Activated naive CD4-positive, alpha-beta T cell treated with anti-CD3 and anti-CD28 coated beads, Interleukin-2, amount 50 U/mL, for 24 hours (primary cell): Measurements from ENCODE around the gene BBS7.

Source experiments
- H3K27ac Mint-ChIP-seq: one replicate; pipeline ENCODE4 v1.8.0; 2021; ENCODE audit warnings: mild to moderate bottlenecking, mixed read lengths
- H3K27me3 Mint-ChIP-seq: one replicate; pipeline ENCODE4 v1.8.0; 2021; ENCODE audit warnings: mixed read lengths
- H3K36me3 Mint-ChIP-seq: one replicate; pipeline ENCODE4 v1.8.0; 2021; ENCODE audit warnings: mixed read lengths
- H3K4me1 Mint-ChIP-seq: one replicate; pipeline ENCODE4 v1.8.0; 2021; ENCODE audit warnings: mixed read lengths
- H3K4me3 Mint-ChIP-seq: one replicate; pipeline ENCODE4 v1.8.0; 2021; ENCODE audit warnings: mild to moderate bottlenecking, mixed read lengths
- H3K9me3 Mint-ChIP-seq: one replicate; pipeline ENCODE4 v1.8.0; 2021; ENCODE audit warnings: mixed read lengths

BBS7 gene, protein sequence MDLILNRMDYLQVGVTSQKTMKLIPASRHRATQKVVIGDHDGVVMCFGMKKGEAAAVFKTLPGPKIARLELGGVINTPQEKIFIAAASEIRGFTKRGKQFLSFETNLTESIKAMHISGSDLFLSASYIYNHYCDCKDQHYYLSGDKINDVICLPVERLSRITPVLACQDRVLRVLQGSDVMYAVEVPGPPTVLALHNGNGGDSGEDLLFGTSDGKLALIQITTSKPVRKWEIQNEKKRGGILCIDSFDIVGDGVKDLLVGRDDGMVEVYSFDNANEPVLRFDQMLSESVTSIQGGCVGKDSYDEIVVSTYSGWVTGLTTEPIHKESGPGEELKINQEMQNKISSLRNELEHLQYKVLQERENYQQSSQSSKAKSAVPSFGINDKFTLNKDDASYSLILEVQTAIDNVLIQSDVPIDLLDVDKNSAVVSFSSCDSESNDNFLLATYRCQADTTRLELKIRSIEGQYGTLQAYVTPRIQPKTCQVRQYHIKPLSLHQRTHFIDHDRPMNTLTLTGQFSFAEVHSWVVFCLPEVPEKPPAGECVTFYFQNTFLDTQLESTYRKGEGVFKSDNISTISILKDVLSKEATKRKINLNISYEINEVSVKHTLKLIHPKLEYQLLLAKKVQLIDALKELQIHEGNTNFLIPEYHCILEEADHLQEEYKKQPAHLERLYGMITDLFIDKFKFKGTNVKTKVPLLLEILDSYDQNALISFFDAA

GRCh38 chr4:121869841-121870822 is at the start of gene BBS7:
Gene BBS7, minus strand, starts transcription at chr4:121870474. Its CDS starts 161 bp downstream, at chr4:121870313.
- Mint-ChIP-seq H3K27ac (peak within 1 kb of the TSS; percentile 84), H3K4me3 (peak within 1 kb of the TSS; percentile 98), H3K36me3 (peaks cover 18% of the 10 kb centered on the region)

GRCh38 chr4:121913667-121914066 is 43.4 kb upstream of the BBS7 start:
- Mint-ChIP-seq H3K4me3 (no peak overlapping the region), H3K9me3 (no peaks in the 10 kb centered on the region), H3K27ac (no peak overlapping the region), H3K27me3 (no peaks in the 10 kb centered on the region), H3K4me1 (peaks cover 8% of the 10 kb centered on the region), H3K36me3 (no peaks in the 10 kb centered on the region)

More at GRCh38 chr4:121869841-121870822, at the start of gene BBS7:
- H3K27me3 Mint-ChIP-seq, result peaks cover 10% of the 10 kb centered on the region
- peaks cover 29% of the 10 kb centered on the region for H3K4me1 Mint-ChIP-seq
- H3K9me3 Mint-ChIP-seq, result no peaks in the 10 kb centered on the region

DNA sequence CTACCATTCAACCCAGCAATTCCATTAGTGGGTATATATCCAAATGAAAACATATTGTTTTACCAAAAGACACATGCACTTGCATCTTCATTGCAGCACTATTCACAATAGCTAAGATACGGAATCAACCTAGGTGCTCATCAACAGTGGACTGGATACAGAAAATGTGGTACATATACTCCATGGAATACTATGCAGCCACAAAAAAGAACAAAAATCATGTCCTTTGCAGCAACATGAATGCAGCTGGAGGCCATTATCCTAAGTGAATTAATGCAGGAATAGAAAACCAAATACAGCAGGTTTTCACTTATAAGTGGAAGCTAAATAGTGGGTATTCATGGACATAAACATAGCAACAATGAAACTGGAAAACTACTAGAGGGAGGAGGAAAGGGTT is 38.1 kb upstream of the BBS7 start:
- Mint-ChIP-seq H3K9me3 (no peaks in the 10 kb centered on the region), H3K36me3 (no peaks in the 10 kb centered on the region), H3K4me1 (no peaks in the 10 kb centered on the region), H3K27ac (no peak overlapping the region), H3K4me3 (no peak overlapping the region), H3K27me3 (peaks cover 3% of the 10 kb centered on the region)

GRCh38 chr4:121900132-121900983 is 30.1 kb upstream of the BBS7 start:
- H3K36me3 Mint-ChIP-seq, result no peaks in the 10 kb centered on the region
- H3K4me3 Mint-ChIP-seq, result no peak overlapping the region
- H3K27ac Mint-ChIP-seq, result no peak overlapping the region
- H3K4me1 Mint-ChIP-seq, result peaks cover 10% of the 10 kb centered on the region
- peaks cover 4% of the 10 kb centered on the region for H3K27me3 Mint-ChIP-seq
- no peaks in the 10 kb centered on the region for H3K9me3 Mint-ChIP-seq

DNA sequence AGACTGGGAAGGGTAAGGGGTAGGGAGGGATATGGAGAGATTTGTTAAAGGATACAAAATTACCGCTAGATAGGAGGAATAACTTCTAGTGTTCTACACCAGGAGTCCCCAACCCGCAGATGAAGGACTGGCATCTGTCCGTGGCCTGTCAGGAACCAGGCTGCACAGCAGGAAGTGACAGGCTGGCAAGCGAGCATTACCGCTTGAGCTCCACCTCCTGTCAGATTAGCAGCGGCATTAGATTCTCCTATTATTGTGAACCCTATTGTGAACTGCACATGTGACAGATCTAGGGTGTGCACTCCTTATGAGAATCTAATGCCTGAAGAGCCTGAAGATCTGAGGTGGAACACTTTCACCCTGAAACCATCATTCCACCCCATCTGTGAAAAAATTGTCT is 27.9 kb upstream of the BBS7 start:
- no peak overlapping the region for H3K4me3 Mint-ChIP-seq
- no peaks in the 10 kb centered on the region for H3K9me3 Mint-ChIP-seq
- H3K4me1 Mint-ChIP-seq, result peaks cover 10% of the 10 kb centered on the region
- no peaks in the 10 kb centered on the region for H3K36me3 Mint-ChIP-seq
- no peaks in the 10 kb centered on the region for H3K27me3 Mint-ChIP-seq
- no peak overlapping the region for H3K27ac Mint-ChIP-seq

DNA sequence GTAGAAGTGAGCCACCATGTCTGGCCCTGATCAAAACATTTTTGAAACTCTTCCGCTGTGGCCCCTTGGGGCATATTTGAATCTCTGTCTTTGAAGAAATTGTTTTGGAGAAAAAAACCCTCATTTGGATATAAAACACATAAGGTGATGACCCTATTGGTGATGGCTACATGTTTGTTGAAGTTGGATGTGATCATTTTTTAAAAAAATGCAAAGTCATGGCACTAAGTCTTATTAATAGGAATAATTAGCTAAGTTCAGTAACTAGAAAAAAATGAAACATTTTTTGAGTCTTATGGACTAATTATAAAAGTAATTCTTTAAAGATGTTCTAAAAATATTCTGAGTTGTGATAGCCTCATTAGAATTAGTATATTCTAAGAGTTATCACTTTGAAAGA is 17.9 kb upstream of the BBS7 start:
- Mint-ChIP-seq H3K4me3 (no peak overlapping the region), H3K4me1 (no peaks in the 10 kb centered on the region), H3K9me3 (no peaks in the 10 kb centered on the region), H3K27ac (no peak overlapping the region), H3K27me3 (peaks cover 11% of the 10 kb centered on the region), H3K36me3 (peaks cover 4% of the 10 kb centered on the region)

- H3K36me3 Mint-ChIP-seq, result peaks cover 4% of the 10 kb centered on the region
- H3K4me1 Mint-ChIP-seq, result no peaks in the 10 kb centered on the region
- no peak overlapping the region for H3K4me3 Mint-ChIP-seq
- H3K9me3 Mint-ChIP-seq, result no peaks in the 10 kb centered on the region
- peaks cover 22% of the 10 kb centered on the region for H3K27me3 Mint-ChIP-seq
- H3K27ac Mint-ChIP-seq, result no peak overlapping the region
These were observed 14.8 kb upstream of the BBS7 start for GRCh38 chr4:121885115-121885514.

DNA sequence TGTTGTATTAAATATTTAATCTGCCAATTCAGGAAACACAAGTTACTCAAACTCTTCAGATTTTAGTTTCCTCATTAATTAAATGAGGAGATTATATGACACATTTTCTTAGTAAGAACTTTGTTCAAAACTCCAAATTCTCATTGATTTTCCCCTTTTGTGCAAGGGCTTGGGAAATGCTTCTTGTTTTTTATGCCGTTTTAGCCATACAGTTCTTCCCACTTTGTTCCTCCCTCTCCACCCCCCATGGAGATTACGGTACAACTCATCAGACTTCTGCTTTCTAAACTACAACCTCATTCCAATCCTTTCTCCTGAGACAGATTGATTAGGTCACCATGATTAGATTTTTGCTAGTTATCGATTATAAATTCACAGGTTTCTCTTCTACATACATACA is 10.9 kb upstream of the BBS7 start:
- no peaks in the 10 kb centered on the region for H3K36me3 Mint-ChIP-seq

GRCh38 chr4:121879135-121879534 is 8.9 kb upstream of the BBS7 start:
- H3K27ac Mint-ChIP-seq, result no peak overlapping the region
- no peaks in the 10 kb centered on the region for H3K9me3 Mint-ChIP-seq
- no peak overlapping the region for H3K4me3 Mint-ChIP-seq
- H3K36me3 Mint-ChIP-seq, result no peaks in the 10 kb centered on the region
- no peaks in the 10 kb centered on the region for H3K4me1 Mint-ChIP-seq
- H3K27me3 Mint-ChIP-seq, result peaks cover 27% of the 10 kb centered on the region

More for the DNA sequence above, 10.9 kb upstream of the BBS7 start:
- H3K27me3 Mint-ChIP-seq, result peaks cover 23% of the 10 kb centered on the region
- H3K4me3 Mint-ChIP-seq, result no peak overlapping the region
- H3K27ac Mint-ChIP-seq, result no peak overlapping the region
- no peaks in the 10 kb centered on the region for H3K9me3 Mint-ChIP-seq
- H3K4me1 Mint-ChIP-seq, result no peaks in the 10 kb centered on the region

DNA sequence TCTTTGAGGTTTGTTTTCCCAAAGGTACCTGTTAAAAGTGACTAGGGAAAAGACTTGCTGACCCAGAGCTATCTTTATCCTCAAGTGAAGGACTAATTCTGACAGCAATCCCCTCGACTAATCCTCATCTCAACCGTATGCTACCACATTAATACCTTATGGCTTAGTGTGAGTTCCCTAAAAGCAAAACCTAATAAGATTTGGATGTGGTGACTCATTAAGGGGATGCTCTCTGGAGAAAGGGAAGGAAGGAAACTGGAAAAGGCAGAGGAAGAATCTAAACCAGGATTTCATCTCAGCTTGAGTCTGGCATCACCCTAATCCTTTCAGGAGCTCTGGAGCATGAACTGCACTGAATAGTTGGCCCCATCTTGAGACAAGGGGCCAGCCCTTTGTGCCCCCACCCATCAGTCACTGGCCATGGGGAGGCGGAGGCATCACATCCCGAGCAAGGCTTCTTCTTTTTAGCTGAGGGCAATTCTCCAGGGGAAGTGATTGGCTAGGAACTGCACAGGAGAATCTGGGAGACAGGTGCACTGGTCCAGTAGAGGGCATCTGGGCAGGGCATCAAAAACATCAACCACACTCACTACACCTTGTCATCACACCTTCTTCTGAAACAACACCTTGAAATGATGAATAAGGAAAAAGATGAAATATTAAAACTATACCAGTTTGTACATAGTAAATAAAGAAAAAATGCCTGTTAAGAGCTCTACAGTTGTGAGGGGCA is 6.9 kb upstream of the BBS7 start:
- Mint-ChIP-seq H3K9me3 (no peaks in the 10 kb centered on the region), H3K36me3 (no peaks in the 10 kb centered on the region), H3K4me1 (no peaks in the 10 kb centered on the region), H3K27ac (no peak overlapping the region), H3K4me3 (no peak overlapping the region), H3K27me3 (peaks cover 22% of the 10 kb centered on the region)

DNA sequence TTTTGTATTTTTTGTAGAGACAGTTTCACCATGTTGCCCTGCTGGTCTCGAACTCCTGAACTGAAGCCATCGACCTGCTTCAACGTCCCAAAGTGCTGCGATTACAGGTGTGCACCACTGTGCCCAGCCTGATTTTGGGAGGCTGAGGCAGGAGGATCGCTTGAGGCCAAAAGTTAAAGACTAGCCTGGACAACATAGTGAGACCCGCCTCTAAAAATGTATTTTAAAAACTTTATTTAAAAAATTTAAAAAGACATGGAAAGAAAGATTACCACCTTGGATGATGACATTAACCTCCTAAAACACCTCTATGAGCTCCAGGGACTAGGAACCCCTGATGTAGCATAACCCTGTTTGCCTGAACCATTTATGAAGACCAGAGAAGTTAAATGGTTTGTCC is 5.8 kb upstream of the BBS7 start:
- Mint-ChIP-seq H3K27ac (no peak overlapping the region), H3K9me3 (no peaks in the 10 kb centered on the region), H3K36me3 (no peaks in the 10 kb centered on the region), H3K4me3 (no peak overlapping the region), H3K4me1 (peaks cover 1% of the 10 kb centered on the region), H3K27me3 (peaks cover 21% of the 10 kb centered on the region)

DNA sequence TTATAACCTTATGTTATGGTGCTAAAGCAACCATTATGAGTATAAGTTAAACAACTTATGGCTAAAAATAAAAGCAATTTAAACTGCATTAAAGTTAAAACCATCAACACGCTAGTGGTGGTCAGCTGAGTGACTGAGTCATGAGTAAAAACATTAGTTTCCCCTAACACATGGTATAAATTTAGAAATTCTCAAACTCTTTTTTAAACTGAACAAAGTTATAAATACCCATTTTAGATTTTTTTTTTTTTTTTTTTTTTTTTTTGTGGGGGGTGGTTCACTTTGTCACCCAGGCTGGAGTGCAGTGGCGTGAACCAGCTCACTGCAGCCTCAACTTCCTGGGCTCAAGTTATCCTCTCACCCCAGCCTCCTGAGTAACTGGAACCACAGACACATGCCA is 5.4 kb upstream of the BBS7 start:
- Mint-ChIP-seq H3K36me3 (no peaks in the 10 kb centered on the region), H3K4me1 (peaks cover 5% of the 10 kb centered on the region), H3K9me3 (no peaks in the 10 kb centered on the region), H3K4me3 (no peak overlapping the region), H3K27ac (no peak overlapping the region), H3K27me3 (peaks cover 21% of the 10 kb centered on the region)

GRCh38 chr4:121873604-121874003 is 3.3 kb upstream of the BBS7 start:
- no peak overlapping the region for H3K4me3 Mint-ChIP-seq
- peaks cover 20% of the 10 kb centered on the region for H3K4me1 Mint-ChIP-seq
- H3K27me3 Mint-ChIP-seq, result peaks cover 17% of the 10 kb centered on the region
- no peaks in the 10 kb centered on the region for H3K9me3 Mint-ChIP-seq
- no peak overlapping the region for H3K27ac Mint-ChIP-seq
- H3K36me3 Mint-ChIP-seq, result peaks cover 1% of the 10 kb centered on the region

DNA sequence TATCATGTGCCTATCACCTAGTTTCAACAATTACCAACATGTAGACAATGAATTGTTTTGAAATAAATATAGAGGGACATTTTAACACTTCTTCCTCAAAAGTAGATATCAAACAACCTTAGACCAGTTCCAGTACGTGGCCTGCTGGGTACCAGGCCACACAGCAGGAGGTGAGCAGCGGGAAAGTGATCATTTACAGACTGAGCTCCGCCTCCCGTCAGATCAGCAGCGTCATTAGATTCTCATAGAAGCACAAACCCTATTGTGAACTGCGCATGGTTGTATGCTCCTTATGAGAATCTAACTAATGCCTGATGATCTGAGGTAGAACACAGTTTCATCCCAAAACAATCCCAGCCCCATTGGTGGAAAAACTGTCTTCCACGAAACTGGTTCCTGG is 6.5 kb downstream of the BBS7 start:
- Mint-ChIP-seq H3K27me3 (no peaks in the 10 kb centered on the region), H3K4me1 (peaks cover 15% of the 10 kb centered on the region), H3K36me3 (peaks cover 19% of the 10 kb centered on the region), H3K4me3 (no peak overlapping the region), H3K9me3 (no peaks in the 10 kb centered on the region), H3K27ac (no peak overlapping the region)
